DND-41 (cell line): ENCODE results near the gene SCMH1.

Experiments used
- ATAC-seq: fragments of 200-7000 bp; cut with Tn5 transposase; 3 replicates; pipeline ENCODE4 v1.9.1; 2021; ENCODE audit warnings: low read depth; ENCODE audit not compliant: insufficient read depth
- DNase-seq: peaks from one replicate; pipeline ENCODE4 v3.0.0-alpha.2; 2020
- H2AFZ ChIP-seq: 2 replicates; pipeline ENCODE4 v1.6.0; 2012; ENCODE audit warnings: low read depth, low read length
- H3K27ac ChIP-seq: 2 replicates; pipeline ENCODE4 v1.5.1; 2012; ENCODE audit warnings: low read length, inconsistent platforms
- H3K27me3 ChIP-seq: fragments of 200-600 bp; sonication (generic); 2 replicates; pipeline ENCODE4 v1.6.0; 2012; ENCODE audit warnings: low read length, mild to moderate bottlenecking, inconsistent platforms; ENCODE audit not compliant: insufficient read depth, poor library complexity
- H3K36me3 ChIP-seq: 2 replicates; pipeline ENCODE4 v1.5.1; 2012; ENCODE audit warnings: low read length, inconsistent platforms; ENCODE audit not compliant: insufficient read depth
- H3K4me1 ChIP-seq: 2 replicates; pipeline ENCODE4 v1.5.1; 2012; ENCODE audit warnings: mild to moderate bottlenecking, low read length; ENCODE audit not compliant: insufficient read depth
- H3K4me2 ChIP-seq: 2 replicates; pipeline ENCODE4 v1.6.0; 2012; ENCODE audit warnings: mild to moderate bottlenecking, moderate library complexity, low read length, inconsistent platforms; ENCODE audit not compliant: insufficient read depth
- H3K4me3 ChIP-seq, 2 experiments: fragments of 200-600 bp in 1 of 2; shearing (Covaris generic) in 1 of 2; 2 replicates each; pipeline ENCODE4 v1.5.1; 2012 to 2016; ENCODE audit warnings: inconsistent platforms in 2 of 2, low read length in 2 of 2, mild to moderate bottlenecking in 2 of 2, low read depth in 1 of 2, moderate library complexity in 1 of 2
- H3K79me2 ChIP-seq: 2 replicates; pipeline ENCODE4 v1.6.0; 2012; ENCODE audit warnings: low read length, inconsistent platforms; ENCODE audit not compliant: insufficient read depth
- H3K9ac ChIP-seq: 2 replicates; pipeline ENCODE4 v1.6.0; 2012; ENCODE audit warnings: low read depth, mild to moderate bottlenecking, inconsistent platforms, low read length, moderate library complexity
- H3K9me3 ChIP-seq: 2 replicates; pipeline ENCODE4 v1.5.1; 2012; ENCODE audit warnings: low read length, moderate library complexity, mild to moderate bottlenecking, inconsistent platforms; ENCODE audit not compliant: insufficient read depth, severe bottlenecking
- H4K20me1 ChIP-seq: 2 replicates; pipeline ENCODE4 v1.6.0; 2012; ENCODE audit warnings: low read length; ENCODE audit not compliant: insufficient read depth
- CTCF ChIP-seq: IDR thresholded peaks from 2 replicates; pipeline ENCODE4 v1.5.1; 2012; ENCODE audit warnings: borderline replicate concordance, low read length, moderate library complexity, mild to moderate bottlenecking; ENCODE audit not compliant: poor library complexity, severe bottlenecking; ENCODE audit errors: extremely low read depth
- EZH2 ChIP-seq: IDR thresholded peaks from 3 replicates; pipeline ENCODE4 v1.6.1; 2012; ENCODE audit warnings: borderline replicate concordance, low read depth, mild to moderate bottlenecking, moderate library complexity, low read length, inconsistent platforms; ENCODE audit not compliant: severe bottlenecking

Gene SCMH1

GRCh38 chr1:40983286-40983685 lies 258.8 kb downstream of the SCMH1 start:
- no peak overlapping the region for H3K9ac ChIP-seq
- ATAC-seq (no peak), DNase-seq (no peak)
- no peaks in the 10 kb centered on the region for H3K9me3 ChIP-seq
- peak overlapping the region; percentile 96; the same call in 1 of the 2 replicates for H3K4me2 ChIP-seq
- H3K36me3 ChIP-seq, result peaks cover 71% of the 10 kb centered on the region
- peaks cover 79% of the 10 kb centered on the region for H3K79me2 ChIP-seq
- no peaks in the 10 kb centered on the region for H3K27me3 ChIP-seq
- H3K4me1 ChIP-seq, result peaks cover 31% of the 10 kb centered on the region
- H3K27ac ChIP-seq, result no peak overlapping the region
- no peak overlapping the region for H2AFZ ChIP-seq
- peaks cover 65% of the 10 kb centered on the region; the same call in 1 of the 2 replicates for H4K20me1 ChIP-seq
- TF ChIP-seq CTCF (no peak), EZH2 (no peak)
- H3K4me3 ChIP-seq, result no peak overlapping the region

- H3K36me3 ChIP-seq, result peaks cover 66% of the 10 kb centered on the region
- peaks cover 31% of the 10 kb centered on the region for H3K4me1 ChIP-seq
- H3K79me2 ChIP-seq, result peaks cover 79% of the 10 kb centered on the region
- H2AFZ ChIP-seq, result no peak overlapping the region
- no peak for ATAC-seq
- H3K4me2 ChIP-seq, result peak overlapping the region; percentile 96; the same call in 1 of the 2 replicates
- no peak overlapping the region for H3K9ac ChIP-seq
- H3K27ac ChIP-seq, result peak overlapping the region; percentile 3; the same call in 1 of the 2 replicates
- no peaks in the 10 kb centered on the region for H3K9me3 ChIP-seq
- H3K4me3 ChIP-seq, result no peak overlapping the region; a peak in 1 of 4 replicates
- no peak for DNase-seq
- no peaks in the 10 kb centered on the region for H3K27me3 ChIP-seq
- peaks cover 65% of the 10 kb centered on the region; the same call in 1 of the 2 replicates for H4K20me1 ChIP-seq
- TF ChIP-seq EZH2, result no peak
- no peak for TF ChIP-seq CTCF
Measured at GRCh38 chr1:40982721-40983120, 259.4 kb downstream of the SCMH1 start.

GRCh38 chr1:40981691-40982448 lies 260.2 kb downstream of the SCMH1 start:
- no peaks in the 10 kb centered on the region for H3K27me3 ChIP-seq
- peaks cover 58% of the 10 kb centered on the region; the same call in 1 of the 2 replicates for H4K20me1 ChIP-seq
- peaks cover 57% of the 10 kb centered on the region for H3K36me3 ChIP-seq
- DNase-seq (no peak), ATAC-seq (no peak)
- H2AFZ ChIP-seq, result no peak overlapping the region
- peaks cover 31% of the 10 kb centered on the region for H3K4me1 ChIP-seq
- peak overlapping the region; percentile 96 for H3K4me2 ChIP-seq
- H3K4me3 ChIP-seq, result peak overlapping the region in 1 of 2 experiments; percentile 88; a peak in 3 of 4 replicates
- H3K9me3 ChIP-seq, result no peaks in the 10 kb centered on the region
- H3K9ac ChIP-seq, result peak overlapping the region; percentile 95
- H3K27ac ChIP-seq, result no peak overlapping the region; the same call in 1 of the 2 replicates
- TF ChIP-seq EZH2 (no peak), CTCF (no peak)
- H3K79me2 ChIP-seq, result peaks cover 71% of the 10 kb centered on the region
